DMS53 (cell line): ENCODE measurements around the gene ZNF57.
"Not testable (repeated sequence)": the region's sequence is repeated elsewhere in the genome, so short reads cannot be mapped to it uniquely, and the experiment has no call there.

Experiments used
- DNase-seq: peaks from one replicate; lab custom pipeline; 2025; lab: John Stamatoyannopoulos, UW

ZNF57 gene

GRCh38 chr19:2900296-2901252 is at the start of gene ZNF57:
ZNF57 (plus strand) TSS chr19:2900928; CDS start chr19:2901046, 118 bp downstream.
- DNase-seq, result peak; percentile 99

GRCh38 chr19:2852598-2852997 is 48.1 kb upstream of the ZNF57 start:
- DNase-seq, result peak; percentile 15

DNA sequence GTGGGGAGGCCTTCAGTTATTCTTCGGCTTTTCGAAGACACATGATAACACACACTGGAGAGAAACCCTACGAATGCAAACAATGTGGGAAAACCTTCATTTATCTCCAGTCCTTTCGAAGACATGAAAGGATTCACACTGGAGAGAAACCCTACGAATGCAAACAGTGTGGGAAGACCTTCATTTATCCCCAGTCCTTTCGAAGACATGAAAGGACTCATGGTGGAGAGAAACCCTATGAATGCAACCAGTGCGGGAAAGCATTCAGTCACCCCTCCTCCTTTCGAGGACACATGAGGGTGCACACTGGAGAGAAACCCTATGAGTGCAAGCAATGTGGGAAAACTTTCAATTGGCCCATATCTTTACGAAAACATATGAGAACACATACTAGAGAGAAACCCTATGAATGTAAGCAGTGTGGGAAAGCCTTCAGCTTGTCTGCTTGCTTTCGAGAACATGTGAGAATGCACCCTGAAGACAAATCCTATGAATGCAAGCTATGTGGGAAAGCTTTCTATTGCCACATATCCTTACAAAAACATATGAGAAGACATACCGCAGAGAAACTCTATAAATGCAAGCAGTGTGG is 47.6 kb upstream of the ZNF57 start:
- no peak for DNase-seq

DNA sequence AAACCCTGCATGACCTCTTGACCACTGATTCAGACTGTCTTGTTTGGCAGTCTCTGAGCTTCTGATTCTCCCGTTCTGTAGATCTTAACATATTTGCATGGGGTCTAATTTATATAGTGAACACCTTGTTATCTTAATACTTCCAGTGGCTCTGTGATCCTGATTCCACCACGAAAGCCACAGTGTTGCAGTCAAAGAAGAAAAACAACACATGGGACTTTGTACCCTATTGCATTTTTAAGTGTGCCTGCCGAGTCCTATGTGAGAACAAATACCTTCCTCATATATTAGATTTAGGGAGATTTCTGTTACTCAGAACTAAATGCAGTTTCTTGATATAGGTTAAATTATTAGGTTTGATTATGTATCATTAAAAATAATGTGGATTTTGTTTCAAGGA is 45.9 kb upstream of the ZNF57 start:
- no peak for DNase-seq

DNA sequence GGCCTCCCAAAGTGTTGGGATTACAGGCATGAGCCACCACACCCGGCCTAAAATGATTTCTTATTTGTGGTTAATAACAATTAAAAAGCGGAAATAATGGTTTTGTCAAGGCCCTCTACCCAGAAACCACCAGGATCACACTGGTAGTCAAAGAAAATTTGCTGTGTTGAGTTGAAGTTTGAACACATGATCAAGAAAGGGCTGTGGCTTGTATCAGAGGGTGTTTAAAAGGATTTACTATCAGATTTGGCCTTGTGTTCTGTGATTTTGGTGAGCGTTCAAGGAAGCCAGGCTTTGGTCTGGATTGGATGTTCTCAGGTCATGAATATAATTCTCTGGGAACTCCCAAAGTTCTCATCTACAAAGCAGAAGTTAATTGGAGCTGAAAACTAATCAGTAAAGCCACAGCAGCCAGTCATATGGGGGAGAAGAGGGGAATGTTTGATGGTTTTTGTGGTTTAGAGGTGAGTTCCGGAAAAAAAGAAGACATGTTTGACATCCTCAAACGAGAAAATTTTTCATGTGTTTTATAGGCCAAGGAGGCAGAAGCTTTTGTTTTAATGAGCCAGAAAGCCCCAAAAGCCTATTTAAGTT is 44.2 kb upstream of the ZNF57 start:
- no peak for DNase-seq

DNA sequence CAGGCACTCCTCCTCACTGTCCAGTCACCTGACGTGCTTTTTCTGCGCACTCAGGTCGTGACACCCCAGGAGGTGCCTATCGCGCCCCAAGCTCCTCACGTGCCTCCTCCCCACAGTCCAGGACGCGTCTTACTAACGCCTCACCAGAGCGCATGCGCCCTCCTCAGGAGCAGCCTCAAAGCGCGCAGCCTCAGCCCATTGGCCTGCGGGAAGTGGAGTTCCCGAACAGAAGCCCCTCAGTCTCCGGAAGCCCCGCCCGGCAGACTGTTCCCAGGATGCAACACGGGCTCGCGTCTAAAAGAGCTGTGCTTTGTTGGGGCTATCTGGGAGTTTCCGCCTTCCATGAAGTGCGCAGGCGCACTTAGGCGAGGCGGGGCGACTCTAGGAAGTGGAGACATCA is 41.9 kb upstream of the ZNF57 start:
- DNase-seq, result no peak

DNA sequence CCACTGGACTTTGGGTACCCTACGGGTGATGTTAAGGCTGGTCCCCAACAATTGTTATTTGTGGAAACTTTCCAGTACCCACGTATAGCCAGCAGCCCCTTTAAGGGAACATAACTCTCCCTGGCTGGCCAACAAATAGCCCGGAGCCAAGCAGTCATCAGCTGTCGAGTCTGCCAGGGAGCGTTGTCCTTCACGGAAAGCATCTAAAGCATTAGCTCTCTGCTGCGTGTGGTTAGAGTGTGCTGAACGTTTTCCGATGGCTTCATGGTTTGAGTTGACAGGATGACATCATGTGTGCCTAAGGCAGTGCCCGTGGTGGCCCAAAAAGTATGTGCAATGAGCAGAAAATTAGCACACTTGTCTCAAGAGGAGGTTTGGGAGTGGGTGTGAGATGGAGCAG is 36.9 kb upstream of the ZNF57 start:
- no peak for DNase-seq

- DNase-seq, result no peak
Observed at GRCh38 chr19:2865334-2866100, 35.2 kb upstream of the ZNF57 start.

GRCh38 chr19:2866495-2867024 is 34.2 kb upstream of the ZNF57 start:
- DNase-seq, result no peak

- DNase-seq, result peak; percentile 98
Observed at GRCh38 chr19:2867025-2867991, 33.4 kb upstream of the ZNF57 start, which contains the start of gene ZNF556. ZNF556 (plus strand) TSS chr19:2867335; CDS start chr19:2867422, 87 bp downstream.

DNA sequence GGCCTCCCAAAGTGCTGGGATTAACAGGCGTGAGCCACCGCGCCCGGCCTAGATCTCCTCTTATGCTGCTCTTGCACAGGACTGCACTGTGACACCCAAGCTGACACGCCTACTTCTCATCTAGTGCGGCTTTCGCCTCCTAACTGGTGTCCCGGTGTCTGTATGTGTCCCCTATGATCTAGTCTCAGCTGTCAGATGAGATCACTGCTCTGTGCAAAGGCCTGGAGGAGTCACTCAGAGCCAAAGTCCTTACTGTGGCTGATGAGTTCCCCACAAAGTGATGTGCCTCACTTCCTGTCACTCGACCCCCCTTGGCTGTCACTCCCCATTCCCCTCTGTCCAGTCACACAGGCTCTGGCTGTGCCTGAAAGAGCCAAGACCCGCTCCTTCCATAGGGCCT is 31.1 kb upstream of the ZNF57 start:
- no peak for DNase-seq

DNA sequence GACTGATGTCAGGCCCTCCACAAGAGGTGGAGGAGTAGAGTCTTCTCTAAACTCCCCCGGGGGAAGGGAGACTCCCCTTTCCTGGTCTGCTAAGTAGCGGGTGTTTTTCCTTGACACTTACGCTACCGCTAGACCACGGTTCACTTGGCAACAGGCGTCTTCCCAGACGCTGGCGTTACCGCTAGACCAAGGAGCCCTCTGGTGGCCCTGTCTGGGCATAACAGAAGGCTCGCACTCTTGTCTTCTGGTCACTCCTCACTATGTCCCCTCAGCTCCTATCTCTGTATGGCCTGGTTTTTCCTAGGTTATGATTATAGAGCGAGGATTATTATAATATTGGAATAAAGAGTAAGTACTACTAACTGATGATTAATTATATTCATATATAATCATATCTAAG is 28.6 kb upstream of the ZNF57 start:
- not testable (repeated sequence) for DNase-seq

GRCh38 chr19:2877398-2878331 is 23.1 kb upstream of the ZNF57 start:
- no peak for DNase-seq

DNA sequence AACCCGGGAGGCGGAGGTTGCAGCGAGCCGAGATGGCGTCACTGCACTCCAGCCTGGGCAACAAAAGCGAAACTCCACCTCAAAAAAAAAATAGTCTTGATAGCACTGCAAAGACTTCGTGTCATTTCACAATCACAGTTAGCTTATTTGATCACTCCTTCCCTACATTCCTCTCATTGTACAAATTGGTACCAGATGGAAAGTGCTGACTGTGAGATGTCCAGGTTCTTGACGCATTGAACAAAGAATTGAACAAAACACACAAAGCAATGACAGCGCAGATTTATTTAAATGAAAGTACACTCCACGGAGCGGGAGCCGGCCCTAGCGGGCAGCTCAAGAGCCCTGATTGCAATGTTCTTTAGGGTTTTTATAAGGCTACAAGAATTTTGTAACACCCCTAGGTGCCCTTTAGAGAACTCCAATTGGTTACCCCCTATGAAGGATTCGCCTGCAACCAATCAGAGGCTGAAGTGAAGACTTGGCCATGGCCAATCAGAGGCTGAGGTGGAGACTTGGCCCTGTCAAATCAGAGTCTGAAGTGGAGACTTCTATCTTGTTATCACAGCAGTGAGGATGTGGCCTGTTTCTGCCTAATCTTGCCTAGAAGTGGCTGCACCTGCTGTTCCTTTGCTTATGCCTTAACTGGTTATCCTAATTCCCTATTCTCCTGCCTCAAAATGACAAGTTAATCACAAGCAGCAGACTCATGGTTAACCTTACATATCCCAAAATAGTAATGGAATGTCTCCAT is 16.9 kb upstream of the ZNF57 start:
- no peak for DNase-seq

DNA sequence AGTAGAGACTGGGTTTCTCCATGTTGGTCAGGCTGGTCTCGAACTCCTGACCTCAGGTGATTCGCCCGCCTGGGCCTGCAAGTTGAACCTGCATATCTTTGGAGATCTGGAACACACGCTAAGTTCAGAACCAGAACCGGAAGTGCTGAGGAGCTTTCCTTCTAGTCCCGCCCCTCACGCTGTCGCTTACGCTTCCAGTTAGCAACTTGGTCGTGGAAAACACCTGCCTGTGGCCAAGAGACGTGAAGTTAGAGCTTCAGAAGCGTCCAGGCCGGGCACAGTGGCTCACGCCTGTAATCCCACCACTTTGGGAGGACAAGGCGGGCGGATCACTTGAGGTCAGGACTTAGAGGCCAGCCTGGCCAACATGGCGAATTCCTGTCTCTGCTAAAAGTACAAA is 15.0 kb upstream of the ZNF57 start:
- no peak for DNase-seq

- peak; percentile 79 for DNase-seq
Observed at GRCh38 chr19:2887391-2887914, 13.3 kb upstream of the ZNF57 start.

DNA sequence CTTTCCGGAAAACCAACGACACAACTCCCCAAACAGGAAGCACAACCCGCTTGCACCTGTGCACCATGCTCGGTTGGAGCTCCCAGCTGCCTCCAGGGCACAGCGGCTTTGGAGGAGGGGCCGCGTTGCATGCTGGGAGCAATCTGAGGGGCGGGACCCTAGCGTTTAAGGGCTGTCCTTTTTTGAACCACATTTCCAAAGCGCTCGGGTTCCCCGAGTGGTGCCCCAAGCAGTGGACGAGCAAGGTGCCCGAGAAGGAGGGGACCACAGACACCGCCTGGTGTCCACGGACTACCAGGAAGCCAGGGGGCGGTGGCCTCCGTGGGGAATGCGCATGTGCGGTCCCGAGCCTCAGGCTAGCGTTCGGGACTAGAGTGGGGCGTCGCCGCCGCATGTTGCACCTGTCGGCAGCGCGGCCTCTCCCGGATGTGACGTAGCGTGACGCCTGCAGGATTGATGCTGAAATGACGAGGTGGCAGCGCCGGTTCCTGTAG is 11.9 kb upstream of the ZNF57 start:
- DNase-seq, result no peak

GRCh38 chr19:2890531-2890930 is 10.2 kb upstream of the ZNF57 start:
- DNase-seq, result not testable (repeated sequence)
